HuH-7.5 (cell line): ENCODE data around the gene UCN.
"Not testable (repeated sequence)": the region's sequence is repeated elsewhere in the genome, so short reads cannot be mapped to it uniquely, and the experiment has no call there.

ENCODE experiments used
- DNase-seq: peaks from one replicate; pipeline ENCODE4 v3.0.0; 2011; ENCODE audit warnings: low spot score

Gene UCN

GRCh38 chr2:27282892-27283291, 25.4 kb downstream of the UCN start:
- DNase-seq: no peak

- DNase-seq: no peak
These were observed 26.2 kb downstream of the UCN start, which contains the start of gene TRIM54 for GRCh38 chr2:27281855-27282559. TRIM54 (plus strand) TSS chr2:27282429; CDS start chr2:27282732, 303 bp downstream.

DNA sequence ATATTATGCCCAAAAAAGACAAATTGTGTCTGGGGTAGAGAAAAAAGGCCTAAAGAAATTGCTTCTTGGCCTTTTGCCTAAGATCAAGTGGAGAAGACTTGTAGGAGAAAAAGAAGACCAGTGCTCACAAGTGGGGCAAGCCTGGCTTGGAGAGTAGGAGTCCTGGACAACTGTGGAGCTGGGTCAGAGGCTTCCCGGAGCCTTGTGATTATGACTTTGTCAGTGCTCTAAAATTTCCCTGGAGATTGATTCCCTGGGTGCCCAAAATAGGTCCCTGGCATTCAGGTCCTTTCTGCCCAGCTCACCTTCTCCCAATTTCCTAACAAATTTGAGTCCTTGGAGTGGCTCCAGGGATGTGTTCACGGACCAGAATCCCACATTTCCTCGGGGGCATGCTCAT, 26.8 kb downstream of the UCN start:
- no peak for DNase-seq

- DNase-seq: no peak
These were observed 27.4 kb downstream of the UCN start for GRCh38 chr2:27280826-27281225.

GRCh38 chr2:27278010-27278409, 30.2 kb downstream of the UCN start:
- DNase-seq: no peak

DNA sequence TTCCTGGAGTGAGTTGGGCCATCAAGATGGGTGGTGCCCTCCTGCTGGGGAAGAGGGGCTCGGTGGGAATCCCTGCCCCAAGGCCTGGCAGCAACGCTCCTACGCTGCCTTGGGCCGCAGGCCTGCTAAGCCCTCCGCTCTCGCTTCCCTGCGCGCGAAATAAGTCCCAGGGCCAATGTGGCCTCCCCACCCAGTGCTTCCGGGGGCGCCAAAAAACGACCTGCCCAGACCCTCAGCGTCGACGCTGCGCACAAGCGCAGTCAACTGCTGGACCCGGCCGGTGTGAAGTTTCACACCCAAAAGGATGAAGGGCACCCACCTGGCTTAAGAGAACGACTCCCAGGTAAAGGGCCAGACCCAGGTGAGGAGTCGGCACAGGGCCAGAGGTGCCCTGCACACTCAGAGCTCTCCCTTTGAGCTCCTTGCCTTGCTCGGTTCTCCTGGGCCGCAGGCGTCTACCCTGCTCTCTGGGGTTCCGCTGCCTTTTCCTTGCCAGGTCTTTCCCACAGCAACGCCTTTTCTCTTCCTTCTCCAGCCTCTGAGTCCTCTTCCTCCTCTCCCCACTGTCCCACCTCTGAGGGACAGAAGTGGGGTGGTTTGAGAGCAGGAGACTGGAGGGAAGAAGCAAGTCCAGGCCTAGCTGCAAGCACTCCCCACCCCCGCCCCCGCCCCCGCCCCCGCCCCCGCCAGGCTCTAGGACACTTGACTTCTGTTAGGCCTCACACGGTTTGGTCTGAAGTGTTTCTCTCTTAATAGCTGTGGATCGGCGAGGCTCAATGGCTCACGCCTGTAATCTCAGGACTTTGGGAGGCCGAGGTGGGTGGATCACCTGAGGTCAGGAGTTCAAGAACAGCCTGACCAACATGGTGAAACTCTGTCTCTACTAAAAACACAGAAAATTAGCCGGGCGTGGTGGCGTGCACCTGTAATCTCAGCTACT, 32.8 kb downstream of the UCN start, which contains the start of gene DNAJC5G:
TSS of gene DNAJC5G (plus strand) at position 223 of the 940 bp plus-strand sequence. CDS start 1,296 bp downstream, outside the sequence.
- DNase-seq: no peak

DNA sequence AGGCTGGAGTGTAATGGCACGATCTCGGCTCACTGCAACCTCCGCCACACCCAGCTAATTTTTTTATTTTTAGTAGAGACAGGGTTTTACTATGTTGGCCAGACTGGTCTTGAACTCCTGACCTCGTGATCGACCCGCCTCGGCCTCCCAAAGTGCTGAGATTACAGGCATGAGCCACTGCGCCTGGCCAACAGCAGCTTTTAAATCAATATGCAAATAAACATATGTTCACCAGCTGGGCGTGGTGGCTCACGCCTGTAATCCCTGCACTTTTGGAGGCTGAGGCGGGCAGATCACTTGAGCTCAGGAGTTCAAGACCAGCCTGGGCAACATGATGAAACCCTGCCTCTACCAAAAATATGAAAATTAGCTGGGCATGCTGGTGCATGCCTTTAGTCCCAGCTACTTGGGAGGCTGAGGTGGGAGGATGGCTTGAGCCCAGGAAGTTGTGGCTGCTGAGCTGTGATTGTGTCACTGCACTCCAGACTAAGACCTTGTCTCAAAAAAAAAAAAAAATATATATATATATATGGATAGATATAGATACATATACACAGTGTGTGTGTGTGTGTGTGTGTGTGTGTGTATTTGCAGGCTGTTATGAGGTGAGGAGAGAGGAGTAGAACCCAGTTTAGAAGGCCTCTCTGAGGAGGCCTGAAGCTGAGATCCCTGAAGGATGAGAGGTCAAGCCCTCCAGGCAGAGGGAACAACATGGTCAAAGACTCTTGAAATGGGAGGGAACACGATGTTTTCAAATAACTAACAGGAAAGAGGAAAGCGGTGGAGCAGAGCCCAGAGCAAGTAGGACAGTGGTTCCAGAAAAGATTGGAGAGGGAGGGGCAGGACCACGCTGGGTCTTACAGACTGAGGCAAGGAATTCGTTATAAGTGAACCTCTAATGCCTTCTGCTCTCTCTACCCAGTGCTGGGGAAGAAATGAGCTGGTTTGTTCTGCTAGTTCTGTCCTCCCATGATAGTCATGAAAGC, 35.4 kb downstream of the UCN start:
- DNase-seq: not testable (repeated sequence)

- no peak for DNase-seq
These were observed 36.5 kb downstream of the UCN start for GRCh38 chr2:27271631-27272340.

DNA sequence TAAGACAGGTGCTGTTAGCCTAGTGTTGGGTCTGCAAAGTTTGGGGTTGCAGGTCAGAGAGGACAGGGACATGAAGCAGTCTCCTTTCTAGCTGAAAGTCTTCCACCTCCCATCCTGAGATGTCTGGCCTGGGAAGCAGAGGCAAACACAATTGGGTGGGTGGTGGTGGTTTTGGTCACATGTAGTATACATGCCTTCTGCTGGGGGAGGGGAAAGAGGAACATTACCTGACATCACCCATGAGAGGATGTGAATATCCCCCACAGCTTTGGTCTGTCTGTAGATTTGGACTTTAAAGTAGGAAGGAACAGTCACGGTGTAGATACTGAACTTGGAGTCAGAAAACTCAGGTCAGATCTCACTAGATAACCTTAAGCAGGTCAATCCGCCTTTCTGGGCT, 37.6 kb downstream of the UCN start:
- no peak for DNase-seq

- DNase-seq: no peak
These were observed 38.1 kb downstream of the UCN start for GRCh38 chr2:27270131-27270530.

DNA sequence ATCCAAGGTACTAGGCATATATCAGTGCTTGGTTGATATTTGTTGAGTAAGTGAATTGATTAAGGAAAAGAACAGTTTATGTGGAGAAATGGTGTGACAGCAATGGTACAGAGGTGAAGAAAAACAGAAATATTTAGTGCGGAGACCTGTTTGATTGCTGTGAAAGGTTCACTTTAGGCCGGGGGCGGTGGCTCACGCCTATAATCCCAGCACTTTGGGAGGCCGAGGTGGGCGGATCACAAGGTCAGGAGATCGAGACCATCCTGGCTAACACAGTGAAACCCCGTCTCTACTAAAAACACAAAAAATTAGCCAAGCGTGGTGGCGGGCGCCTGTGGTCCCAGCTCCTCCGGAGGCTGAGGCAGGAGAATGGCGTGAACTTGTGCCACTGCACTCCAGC, 39.9 kb downstream of the UCN start:
- not testable (repeated sequence) for DNase-seq

DNA sequence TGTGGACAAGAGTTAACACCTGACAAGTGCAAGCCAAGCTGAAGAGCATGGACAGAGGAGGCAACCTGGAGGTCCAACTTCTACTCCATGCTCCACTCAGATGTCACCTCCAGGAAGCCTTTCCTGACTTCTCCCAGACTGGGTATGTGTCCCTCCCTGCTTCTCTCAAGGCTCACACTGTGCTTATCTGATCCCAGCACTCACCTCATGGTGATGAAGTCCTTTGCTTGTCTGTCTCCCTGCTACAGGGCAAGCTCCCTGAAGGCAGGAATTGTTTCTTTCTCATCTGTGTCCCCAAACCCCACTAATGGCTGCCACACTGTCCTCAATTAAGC, 42.7 kb downstream of the UCN start:
- DNase-seq: no peak

DNA sequence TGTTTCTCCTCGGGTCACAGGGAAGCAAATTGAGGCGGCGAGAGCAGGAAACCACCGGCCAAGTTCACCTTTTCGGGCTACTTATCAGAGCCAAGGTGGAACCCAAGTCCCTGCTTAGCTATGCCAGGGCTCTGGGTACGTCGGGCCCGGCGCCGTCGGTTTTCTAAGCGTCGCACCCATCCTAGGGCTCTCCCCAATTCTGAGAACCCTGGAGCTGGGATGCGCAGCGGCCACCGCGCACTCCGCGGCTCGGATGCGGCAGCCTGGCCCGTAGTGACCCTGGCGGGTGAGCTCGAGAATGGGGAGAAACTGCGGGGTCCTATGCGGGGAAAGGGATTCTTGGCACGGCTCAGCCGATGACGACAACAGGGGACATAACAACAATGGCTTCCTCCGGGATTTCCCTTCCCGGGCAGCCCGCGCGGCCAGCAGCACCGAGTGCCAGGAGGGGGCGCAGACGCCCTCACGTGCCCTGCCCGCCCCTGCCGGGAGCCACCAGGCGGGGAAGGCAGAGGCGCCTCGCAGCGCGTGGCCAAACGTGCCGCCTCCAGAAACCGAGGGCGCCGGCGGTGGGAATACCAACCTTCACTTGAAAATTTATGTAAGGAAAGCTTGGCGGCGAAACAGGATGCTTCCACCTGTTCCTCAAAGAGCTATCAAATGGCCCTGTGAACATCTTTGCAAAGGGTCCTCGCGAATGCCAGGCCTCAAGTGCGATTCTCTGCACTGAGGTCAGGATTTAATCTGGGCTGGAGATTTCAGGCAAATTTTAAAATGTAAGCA, 43.3 kb downstream of the UCN start:
- peak; percentile 93 for DNase-seq

DNA sequence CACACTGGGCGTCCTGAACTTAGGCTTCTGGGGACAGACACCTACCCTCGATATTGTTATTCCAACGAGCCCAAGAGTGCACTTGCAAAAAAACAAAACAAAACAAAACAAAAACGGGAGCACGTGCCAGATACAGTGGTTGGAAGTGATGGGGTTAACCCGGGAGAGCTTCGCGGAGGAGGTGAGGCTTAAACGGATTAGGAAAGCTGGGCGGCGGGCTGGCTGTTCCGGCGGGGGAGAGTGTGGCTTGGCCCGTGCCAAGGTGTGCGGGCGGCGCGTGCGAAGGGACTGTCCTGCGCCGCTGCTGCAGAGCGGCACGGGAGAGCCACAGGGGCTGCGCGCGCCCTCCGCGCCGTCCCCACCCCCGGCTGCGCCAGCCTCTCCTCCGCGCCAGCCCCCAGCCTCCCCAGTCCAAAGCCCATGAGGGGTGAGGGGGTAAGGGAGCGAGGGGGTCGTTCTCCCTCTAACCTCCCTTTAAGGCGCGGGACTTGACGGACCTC, 43.9 kb downstream of the UCN start:
- no peak for DNase-seq

- peak; percentile 49 for DNase-seq
These were observed 44.7 kb downstream of the UCN start for GRCh38 chr2:27263287-27264252.

- DNase-seq: peak; percentile 90
These were observed 45.6 kb downstream of the UCN start, which contains the start of gene SLC30A3 for GRCh38 chr2:27262379-27263286. SLC30A3 (minus strand) TSS chr2:27263047; CDS start chr2:27262906, 141 bp downstream.

DNA sequence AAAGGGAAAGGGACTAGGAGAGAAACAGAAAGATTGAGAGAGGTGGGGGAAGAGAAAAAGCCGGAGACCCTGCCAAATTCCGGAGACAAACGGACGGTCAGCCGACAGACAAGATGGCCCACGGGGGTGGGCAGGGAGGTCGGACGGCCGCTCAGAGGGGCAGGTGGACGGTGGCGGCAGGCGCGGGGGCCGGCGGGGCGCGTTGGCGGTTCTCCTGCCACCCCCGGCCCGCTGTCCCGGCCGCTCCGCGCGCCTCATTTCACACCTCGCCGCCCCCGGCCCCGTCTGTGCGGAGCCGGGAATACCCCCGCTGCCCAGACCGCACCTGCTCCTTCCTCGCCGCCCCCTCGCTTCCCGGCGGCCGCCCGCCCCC, 46.3 kb downstream of the UCN start:
- no peak for DNase-seq
